K562 (cell line): Measurements from ENCODE around the gene BCL7C. TPM values are rescaled to one million over a fixed set of nuclear protein-coding genes. Genes with fewer than 3 reads are reported as not detected.

Experiments
- ATAC-seq: fragments of 200-7000 bp; cut with Tn5 transposase; 3 replicates; pipeline ENCODE4 v1.9.1; 2020; ENCODE audit warnings: moderate library complexity
- BruUV-seq: library from RNA; stranded (reverse); fragments of 400-500 nt; replicated peaks from 2 replicates; lab custom pipeline; 2021; lab: Mats Ljungman, UMichigan
- CTCF ChIA-PET: fragments of 300-600 bp; formaldehyde crosslinking; extraction: SDS; loops from one replicate; lab custom pipeline; 2021; ENCODE audit warnings: low intra/inter-chr PET ratio; lab: Yijun Ruan, JAX
- POLR2A ChIA-PET: fragments of 300-600, 350-650 bp; sonication (Branson Sonifier 250); formaldehyde crosslinking; extraction: SDS; loops from one replicate; lab custom pipeline; 2021; ENCODE audit warnings: antibody characterized with exemption, inconsistent platforms; lab: Yijun Ruan, JAX
- DNase-seq, 4 experiments: peaks; one replicate each; pipeline versions ENCODE4 v3.0.0 to v3.0.0-alpha.2; 2011 to 2018; ENCODE audit warnings: low spot score in 3 of 4, mixed read lengths in 3 of 4; ENCODE audit errors: extremely low read depth in 1 of 4
- FAIRE-seq: peaks from 2 replicates; lab custom pipeline; 2011; peaks lifted over from hg19 to GRCh38; lab: Jason Lieb, UNC
- H2AFZ ChIP-seq: 2 replicates; pipeline ENCODE4 v1.6.0; 2011; ENCODE audit warnings: low read depth, low read length, control low read depth, inconsistent platforms
- H3K27ac ChIP-seq: fragments of 200-600 bp; 3 replicates; pipeline ENCODE4 v1.8.0; 2011; ENCODE audit warnings: low read depth, mild to moderate bottlenecking, control low read depth, inconsistent platforms, low read length, moderate library complexity, mixed read lengths; ENCODE audit errors: extremely low read depth
- H3K27me3 ChIP-seq, 2 experiments: fragments of 300-600 bp in 1 of 2; 2 replicates in 1 of 2; 3 replicates in 1 of 2; pipeline versions ENCODE4 v1.6.0 to v1.8.0; 2011; ENCODE audit warnings: inconsistent platforms in 2 of 2, low read length in 2 of 2, mild to moderate bottlenecking in 1 of 2, mixed read lengths in 1 of 2, moderate library complexity in 1 of 2; ENCODE audit not compliant: control insufficient read depth in 2 of 2, insufficient read depth in 2 of 2
- H3K36me3 ChIP-seq: fragments of 300-600 bp; 3 replicates; pipeline ENCODE4 v1.8.0; 2011; ENCODE audit warnings: mild to moderate bottlenecking, low read length, inconsistent platforms; ENCODE audit not compliant: control insufficient read depth, insufficient read depth
- H3K4me1 ChIP-seq, 2 experiments: fragments of 200-600 bp in 1 of 2; replicated peaks in 1 of 2; 2 replicates in 1 of 2; 3 replicates in 1 of 2; pipeline versions ENCODE4 v1.5.1 to v1.8.0; 2011; ENCODE audit warnings: inconsistent platforms in 2 of 2, low read length in 2 of 2, mild to moderate bottlenecking in 1 of 2, mixed read lengths in 1 of 2, moderate library complexity in 1 of 2; ENCODE audit not compliant: control insufficient read depth in 2 of 2, insufficient read depth in 2 of 2
- H3K4me2 ChIP-seq: 2 replicates; pipeline ENCODE4 v1.6.1; 2011; ENCODE audit warnings: low read length, control low read depth, inconsistent platforms, mixed read lengths; ENCODE audit not compliant: insufficient read depth
- H3K4me3 ChIP-seq: fragments of 200-600 bp; sonication (generic), shearing (Covaris generic); 2 replicates; pipeline ENCODE4 v1.5.1; 2016; ENCODE audit warnings: control low read depth, inconsistent platforms
- H3K79me2 ChIP-seq: fragments of 200-600 bp; 3 replicates; pipeline ENCODE4 v1.8.0; 2011; ENCODE audit warnings: low read length, inconsistent platforms; ENCODE audit not compliant: control insufficient read depth, insufficient read depth
- H3K9ac ChIP-seq, 2 experiments: 2 replicates each; pipeline versions ENCODE4 v1.6.0 to v1.6.1; 2011; ENCODE audit warnings: low read depth in 2 of 2, low read length in 2 of 2, control low read depth in 1 of 2, inconsistent platforms in 1 of 2, mild to moderate bottlenecking in 1 of 2, mixed read lengths in 1 of 2; ENCODE audit not compliant: insufficient read depth in 1 of 2
- H3K9me1 ChIP-seq: one replicate; pipeline ENCODE4 v1.6.0; 2011; ENCODE audit warnings: inconsistent platforms, mild to moderate bottlenecking, low read length, moderate library complexity; ENCODE audit not compliant: control insufficient read depth, insufficient read depth
- H3K9me3 ChIP-seq: replicated peaks from 2 replicates; pipeline ENCODE4 v1.5.1; 2011; ENCODE audit warnings: low read depth, low read length, inconsistent platforms; ENCODE audit not compliant: control insufficient read depth, insufficient read depth
- H4K20me1 ChIP-seq: replicated peaks from 2 replicates; pipeline ENCODE4 v1.6.1; 2011; ENCODE audit warnings: low read length, inconsistent platforms, mixed read lengths; ENCODE audit not compliant: control insufficient read depth, insufficient read depth
- ATF3 ChIP-seq, 2 experiments: fragments of 450-650 bp in 1 of 2; sonication (generic) in 1 of 2; formaldehyde crosslinking in 1 of 2; IDR thresholded peaks in 1 of 2; conservative IDR thresholded peaks in 1 of 2; 2 replicates each; pipeline versions ENCODE4 v1.6.1 to v1.8.1; 2016 to 2023; ENCODE audit warnings: mild to moderate bottlenecking in 2 of 2, moderate library complexity in 2 of 2, inconsistent platforms in 1 of 2, missing genetic modification reagents in 1 of 2
- CEBPB ChIP-seq: fragments of 450-650 bp; IDR thresholded peaks from 2 replicates; pipeline ENCODE4 v1.6.1; 2016; ENCODE audit warnings: missing genetic modification characterization, missing compliant biosample characterization
- CEBPG ChIP-seq, 3 experiments: fragments of 200-800 bp in 1 of 3; sonication (Bioruptor generic) in 1 of 3; sonication (generic) in 1 of 3; formaldehyde crosslinking in 1 of 3; IDR thresholded peaks in 2 of 3; conservative IDR thresholded peaks in 1 of 3; 2 replicates each; pipeline versions ENCODE4 v1.6.1 to v1.8.0; 2016 to 2022; ENCODE audit warnings: missing compliant biosample characterization in 2 of 3, missing genetic modification characterization in 2 of 3, mild to moderate bottlenecking in 1 of 3, missing genetic modification reagents in 1 of 3
- CREM ChIP-seq: IDR thresholded peaks from 2 replicates; pipeline ENCODE4 v1.6.1; 2014; ENCODE audit warnings: antibody characterized with exemption, low read depth
- PRMT5 ChIP-seq: sonication (generic); formaldehyde crosslinking; IDR thresholded peaks from 2 replicates; pipeline ENCODE4 v1.5.0; 2020; ENCODE audit warnings: missing genetic modification reagents
- WGBS: fragments of 100-300 bp; shearing (Covaris generic); methylation state at CpG from one replicate; pipeline ENCODE4 v1.1.6; 2016; ENCODE audit warnings: low coverage, mixed read lengths; ENCODE audit not compliant: insufficient coverage; ENCODE audit errors: missing lambda C conversion rate; 5-methylcytosine and 5-hydroxymethylcytosine counted together
- in situ Hi-C: fragments of 300-500 bp; cut with MboI; formaldehyde crosslinking; loops from 4 replicates; pipeline ENCODE4 v1.15.0; 2018; ENCODE audit warnings: inconsistent platforms, mixed read lengths
- intact Hi-C: fragments of 100-400 bp; cut with micrococcal nuclease; formaldehyde crosslinking; loops from 2 replicates; pipeline ENCODE4 v1.14.2; 2022
- polyA plus RNA-seq, 8 experiments: library from polyadenylated mRNA; depleted of rRNA in 4 of 8; stranded (reverse) in 5 of 8; unstranded in 3 of 8; fragments of >200 nt; fragmentation: Nextera tagmentation in 2 of 8; fragmentation: Illumina TruSeq in 1 of 8; extraction: Ambion mirVana in 2 of 8; extraction: Trizol in 1 of 8; gene quantifications; 2 replicates each; pipeline versions ENCODE4 v1.2.1 to v1.2.3, GENCODE V29; 2011 to 2014; ENCODE audit warnings: inconsistent platforms in 1 of 8, missing spikeins in 1 of 8
- total RNA-seq, 7 experiments: library from RNA; depleted of rRNA in 6 of 7; stranded (reverse); fragments of >200 nt in 6 of 7; fragmentation: Illumina TruSeq in 2 of 7; extraction: Trizol in 2 of 7; gene quantifications; 2 replicates each; pipeline versions ENCODE4 v1.2.1 to v1.2.3, GENCODE V29; 2011 to 2021; ENCODE audit warnings: low replicate concordance in 1 of 7

Gene BCL7C
- total and polyA plus RNA-seq, 9 of the 15 experiments (the other 6 are each of a cell fraction or from before 2014, with no cell fraction given): 1.7 to 85.8 (median 19.6) TPM

- H3K27ac ChIP-seq: no peak overlapping the region
- TF ChIP-seq CEBPG (CRISPR knock-in tag; IDR thresholded peaks at IDR 0.05) (peak; percentile 7; the same call in 1 of the 2 replicates), CEBPG (tag; conservative IDR thresholded peaks at IDR 0.05 in 1 of 2, IDR thresholded peaks at IDR 0.05 in 1 of 2) (peak; percentile 27 to 71; a peak in 3 of 4 replicates), PRMT5 (no peak), CREM (0 out of 2 replicates have a peak, but pooled peaks have one; percentile 17), ATF3 (IDR thresholded peaks at IDR 0.05) (peak; percentile 68), ATF3 (CRISPR knock-in tag; conservative IDR thresholded peaks at IDR 0.05) (no peak), CEBPB (tag) (peak; percentile 79)
- WGBS: 93% methylated on average over 2 of the region's 2 CpGs
- no peaks in the 10 kb centered on the region for H3K27me3 ChIP-seq
- no peaks in the 10 kb centered on the region for H3K9me1 ChIP-seq
- H3K4me3 ChIP-seq: no peak overlapping the region
- ChIA-PET POLR2A (interaction anchor here (0.5 to 1.6 kb wide), 4 partner anchors 9 to 20 kb away, joined by 3 to 5 read pairs (median 3); no protein-coding TSS in a partner anchor), CTCF (no interaction called here)
- ATAC-seq: no peak
- H2AFZ ChIP-seq: no peak overlapping the region
- no peaks in the 10 kb centered on the region for H4K20me1 ChIP-seq
- peaks cover 0 to 6% of the 10 kb centered on the region in 2 experiments; a peak in 3 of 5 replicates for H3K4me1 ChIP-seq
- no peaks in the 10 kb centered on the region for H3K36me3 ChIP-seq
- no peaks in the 10 kb centered on the region for H3K79me2 ChIP-seq
- DNase-seq: no peak
- in situ Hi-C loops: no loop called here
- intact Hi-C loops: no loop called here
- no peak overlapping the region for H3K9ac ChIP-seq
- no peak overlapping the region for H3K4me2 ChIP-seq
- BruUV-seq: no TSS peak
- no peak for FAIRE-seq
- H3K9me3 ChIP-seq: no peaks in the 10 kb centered on the region
These were observed 40.1 kb downstream of the BCL7C start for GRCh38 chr16:30853758-30854157.
